Stimulated activated CD4-positive, alpha-beta T cell treated with anti-CD3 and anti-CD28 coated beads, Interleukin-4, amount 100 ng/mL, for 24 hours (primary cell): ENCODE measurements around the gene SNRPA1.

Experiments used
- DNase-seq: peaks from one replicate; pipeline ENCODE4 v3.0.0-alpha.2; 2020

Gene SNRPA1

GRCh38 chr15:101318147-101318819 lies 23.2 kb upstream of the SNRPA1 start:
- DNase-seq: no peak

GRCh38 chr15:101317336-101317872 lies 22.4 kb upstream of the SNRPA1 start:
- DNase-seq: no peak

GRCh38 chr15:101316529-101316928 lies 21.5 kb upstream of the SNRPA1 start:
- DNase-seq: no peak

GRCh38 chr15:101315736-101316135 lies 20.7 kb upstream of the SNRPA1 start:
- DNase-seq: no peak

GRCh38 chr15:101314336-101315125 lies 19.5 kb upstream of the SNRPA1 start:
- no peak for DNase-seq

- no peak for DNase-seq
These were observed 18.2 kb upstream of the SNRPA1 start for GRCh38 chr15:101313041-101313761.

GRCh38 chr15:101310508-101310907 lies 15.5 kb upstream of the SNRPA1 start:
- no peak for DNase-seq

- DNase-seq: no peak
These were observed 15.1 kb upstream of the SNRPA1 start for GRCh38 chr15:101310161-101310480.

- DNase-seq: no peak
These were observed 14.6 kb upstream of the SNRPA1 start for GRCh38 chr15:101309436-101310160.

- DNase-seq: no peak
These were observed 13.8 kb upstream of the SNRPA1 start for GRCh38 chr15:101308604-101309435.

- DNase-seq: no peak
These were observed 13.0 kb upstream of the SNRPA1 start for GRCh38 chr15:101307897-101308603.

GRCh38 chr15:101307048-101307896 lies 12.2 kb upstream of the SNRPA1 start:
- DNase-seq: no peak

- no peak for DNase-seq
These were observed 11.4 kb upstream of the SNRPA1 start for GRCh38 chr15:101306341-101307047.

- no peak for DNase-seq
These were observed 10.8 kb upstream of the SNRPA1 start for GRCh38 chr15:101305820-101306255.

GRCh38 chr15:101303408-101303807 lies 8.4 kb upstream of the SNRPA1 start:
- DNase-seq: no peak

- DNase-seq: no peak
These were observed 1.7 kb upstream of the SNRPA1 start for GRCh38 chr15:101296418-101297405.

GRCh38 chr15:101295607-101296161 lies 636 bp upstream of the SNRPA1 start:
- DNase-seq: no peak

GRCh38 chr15:101293122-101293521 lies 1.9 kb downstream of the SNRPA1 start:
- DNase-seq: no peak
